Uterus (tissue), 4 donors: ENCODE results near the gene SLC25A39. TPM values are rescaled to one million over a fixed set of nuclear protein-coding genes. Genes with fewer than 3 reads are reported as not detected.
"Not testable (repeated sequence)": the region's sequence is repeated elsewhere in the genome, so short reads cannot be mapped to it uniquely, and the experiment has no call there.

Source experiments
- DNase-seq, 2 donors: peaks; one replicate each; pipeline ENCODE4 v3.0.0-alpha.2; 2019 to 2020
- H3K27ac ChIP-seq, 2 donors: fragments of 200-600 bp; sonication (generic); 1 replicate in 1 of 2; 2 replicates in 1 of 2; pipeline ENCODE4 v1.5.1; 2016 to 2018
- H3K27me3 ChIP-seq, 2 donors: fragments of 200-600 bp; sonication (generic); one replicate each; pipeline ENCODE4 v1.5.1; 2018 to 2019; ENCODE audit warnings: control low read depth in 1 of 2
- H3K36me3 ChIP-seq, 2 donors: fragments of 200-600 bp; sonication (generic); one replicate each; pipeline ENCODE4 v1.5.1; 2019; ENCODE audit warnings: control low read depth in 1 of 2
- H3K4me1 ChIP-seq, 2 donors: fragments of 200-600 bp; sonication (generic); one replicate each; pipeline ENCODE4 v1.5.1; 2018 to 2019; ENCODE audit warnings: control low read depth in 1 of 2
- H3K4me3 ChIP-seq, 2 donors: fragments of 200-600 bp; sonication (generic); 1 replicate in 1 of 2; 2 replicates in 1 of 2; pipeline ENCODE4 v1.5.1; 2018 to 2019; ENCODE audit warnings: mild to moderate bottlenecking in 1 of 2
- H3K9me3 ChIP-seq, 2 donors: fragments of 200-600 bp; sonication (generic); one replicate each; pipeline ENCODE4 v1.5.1; 2019; ENCODE audit warnings: control low read depth in 1 of 2
- CTCF ChIP-seq, 4 experiments: fragments of 200-600 bp in 2 of 4; fragments of 450-650 bp in 2 of 4; sonication (generic) in 2 of 4; IDR thresholded peaks; one replicate each; pipeline ENCODE4 v1.5.1; 2016 to 2019; ENCODE audit warnings: antibody characterized with exemption in 4 of 4, mild to moderate bottlenecking in 2 of 4, moderate library complexity in 1 of 4
- POLR2A ChIP-seq, 2 donors: fragments of 450-650 bp; IDR thresholded peaks; one replicate each; pipeline ENCODE4 v1.6.1; 2016; ENCODE audit warnings: antibody characterized with exemption in 2 of 2, mild to moderate bottlenecking in 1 of 2, moderate library complexity in 1 of 2
- intact Hi-C: fragments of 100-400 bp; cut with DNase I; formaldehyde crosslinking; loops from one replicate; pipeline ENCODE4 v1.15.1; 2023; ENCODE audit warnings: low total_unique reads
- total RNA-seq, 4 donors: library from RNA; depleted of rRNA in 3 of 4; stranded (reverse); fragments of >200 nt in 3 of 4; gene quantifications; one replicate each; pipeline versions ENCODE4 v1.1.0 to v1.2.4, GENCODE V29; 2014 to 2023
- donor health status: DM: yes; HTN: yes; CAD: no.

Gene SLC25A39
- 10 to 100 TPM; 41.9 to 77.6 (median 50.7) TPM for total RNA-seq

DNA sequence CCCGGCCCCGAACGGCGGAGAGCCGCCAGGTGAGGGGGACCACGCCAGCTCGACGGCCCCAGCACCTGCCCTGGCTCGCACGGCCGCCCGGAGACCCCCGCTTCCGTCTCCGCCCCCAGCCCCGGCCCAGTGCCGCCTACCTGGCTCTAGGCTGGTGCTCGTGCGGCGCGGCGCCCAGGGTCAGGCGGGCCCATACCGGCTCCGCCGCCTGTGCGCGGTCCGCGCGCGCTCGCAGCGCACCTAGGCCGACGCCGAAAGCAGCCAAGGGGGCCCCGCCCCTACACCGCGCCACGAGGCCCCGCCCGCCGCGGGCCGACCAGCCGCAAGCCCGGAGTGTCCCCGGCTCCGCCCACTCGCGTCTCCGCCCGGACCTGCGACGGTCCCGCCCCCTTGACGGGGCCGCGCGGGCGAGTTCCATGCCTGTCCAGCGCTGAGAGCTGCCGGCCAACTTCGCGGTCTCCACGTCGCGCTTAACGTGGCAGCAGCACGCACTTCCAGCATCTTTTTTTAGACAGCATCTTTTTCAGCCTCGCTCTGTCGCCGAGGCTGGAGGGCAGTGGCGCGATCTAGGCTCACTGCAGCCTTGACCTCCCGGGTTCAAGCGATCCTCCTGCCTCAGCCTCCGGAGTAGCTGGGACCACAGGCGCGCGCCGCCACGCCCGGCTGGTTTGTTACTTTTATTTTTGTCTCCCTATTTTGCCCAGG lies at the start of gene SLC25A39:
Gene SLC25A39, minus strand, starts transcription at position 253 of the 705 bp plus-strand sequence. CDS start 1,261 bp downstream, outside the sequence.
- peaks cover 0 to 8% of the 10 kb centered on the region in 2 donors for H3K4me1 ChIP-seq
- intact Hi-C loops: no loop called here
- peak within 1 kb of the TSS; percentile 85 to 93 for H3K4me3 ChIP-seq
- peak; percentile 91 to 96 for DNase-seq
- no peaks in the 10 kb centered on the region for H3K9me3 ChIP-seq
- H3K27ac ChIP-seq: peak within 1 kb of the TSS; percentile 92 to 95
- H3K36me3 ChIP-seq: no peaks in the 10 kb centered on the region
- no peaks in the 10 kb centered on the region for H3K27me3 ChIP-seq
- TF ChIP-seq CTCF (IDR thresholded peaks at IDR 0.05): peak in 2 of 4 experiments; percentile 15 to 59
- peak in 1 of 2 donors; percentile 82 for TF ChIP-seq POLR2A (IDR thresholded peaks at IDR 0.05)

DNA sequence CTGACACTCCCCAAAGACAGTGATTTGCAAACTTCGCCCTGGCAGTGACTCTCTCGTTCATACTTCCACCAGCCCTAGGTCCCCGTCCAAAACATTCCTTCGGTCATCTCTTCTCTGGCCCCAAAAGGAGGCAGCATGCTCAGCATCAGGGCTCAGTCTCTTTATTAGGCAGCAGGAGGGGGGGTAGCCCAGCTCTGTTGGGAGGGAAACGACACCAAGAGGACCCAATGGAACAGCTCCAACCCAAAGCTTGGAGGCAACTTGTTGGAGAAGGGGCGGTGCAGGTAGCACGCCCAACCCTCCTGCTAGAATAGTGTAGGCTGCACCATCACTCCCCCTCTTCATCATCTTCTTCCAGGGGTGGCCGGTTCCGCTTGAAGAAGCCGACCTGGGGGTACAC lies 47.4 kb upstream of the SLC25A39 start:
- DNase-seq: no peak
- no peaks in the 10 kb centered on the region for H3K27me3 ChIP-seq
- no peak for TF ChIP-seq CTCF (IDR thresholded peaks at IDR 0.05)
- TF ChIP-seq POLR2A (IDR thresholded peaks at IDR 0.05): no peak
- H3K27ac ChIP-seq: no peak overlapping the region
- H3K4me3 ChIP-seq: no peak overlapping the region
- intact Hi-C loops: no loop called here
- no peaks in the 10 kb centered on the region for H3K36me3 ChIP-seq
- no peaks in the 10 kb centered on the region for H3K9me3 ChIP-seq
- no peaks in the 10 kb centered on the region for H3K4me1 ChIP-seq

GRCh38 chr17:44369414-44370023 lies 44.9 kb upstream of the SLC25A39 start:
- DNase-seq, H3K27me3 ChIP-seq, H3K27ac ChIP-seq, intact Hi-C loops, H3K36me3 ChIP-seq, H3K4me3 ChIP-seq, H3K4me1 ChIP-seq, H3K9me3 ChIP-seq: not testable (repeated sequence)

DNA sequence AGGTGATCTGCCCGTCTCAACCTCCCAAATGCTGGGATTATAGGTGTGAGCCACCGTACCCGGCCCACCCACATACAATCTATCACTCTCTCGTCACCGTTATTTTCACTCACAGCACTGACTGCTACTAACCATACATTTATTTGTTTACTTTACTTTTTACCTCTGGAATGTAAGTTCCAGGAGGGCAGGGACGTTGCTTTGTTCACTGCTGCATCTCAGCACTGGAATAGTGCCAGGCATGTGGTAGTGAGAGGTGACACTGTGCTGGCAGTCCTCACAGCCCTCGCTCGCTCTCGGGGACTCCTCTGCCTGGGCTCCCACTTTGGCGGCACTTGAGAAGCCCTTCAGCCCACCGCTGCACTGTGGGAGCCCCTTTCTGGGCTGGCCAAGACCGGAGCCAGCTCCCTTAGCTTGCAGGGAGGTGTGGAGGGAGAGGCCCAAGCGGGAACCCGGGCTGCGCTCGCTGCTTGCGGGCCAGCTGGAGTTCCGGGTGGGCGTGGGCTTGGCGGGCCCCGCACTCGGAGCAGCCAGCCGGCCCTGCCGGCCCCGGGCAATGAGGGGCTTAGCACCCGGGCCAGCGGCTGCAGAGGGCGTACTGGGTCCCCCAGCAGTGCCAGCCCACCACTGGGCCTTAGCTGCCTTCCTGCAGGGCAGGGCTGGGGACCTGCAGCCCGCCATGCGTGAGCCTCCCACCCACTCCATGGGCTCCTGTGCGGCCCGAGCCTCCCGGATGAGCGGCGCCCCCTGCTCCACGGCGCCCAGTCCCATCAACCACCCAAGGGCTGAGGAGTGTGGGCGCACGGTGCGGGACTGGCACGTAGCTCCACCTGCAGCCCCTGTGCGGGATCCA lies 44.0 kb upstream of the SLC25A39 start:
- H3K4me1 ChIP-seq, H3K27ac ChIP-seq, DNase-seq, H3K9me3 ChIP-seq, H3K36me3 ChIP-seq, H3K27me3 ChIP-seq, intact Hi-C loops, H3K4me3 ChIP-seq: not testable (repeated sequence)

- TF ChIP-seq POLR2A (IDR thresholded peaks at IDR 0.05) (no peak), CTCF (IDR thresholded peaks at IDR 0.05) (no peak)
- DNase-seq: no peak
- Histone ChIP-seq H3K9me3 (no peaks in the 10 kb centered on the region), H3K4me3 (no peak overlapping the region), H3K36me3 (no peaks in the 10 kb centered on the region), H3K27me3 (no peaks in the 10 kb centered on the region), H3K4me1 (peaks cover 0 to 6% of the 10 kb centered on the region in 2 donors), H3K27ac (no peak overlapping the region)
- intact Hi-C loops: no loop called here
Observed at GRCh38 chr17:44367231-44367979, 42.8 kb upstream of the SLC25A39 start.

DNA sequence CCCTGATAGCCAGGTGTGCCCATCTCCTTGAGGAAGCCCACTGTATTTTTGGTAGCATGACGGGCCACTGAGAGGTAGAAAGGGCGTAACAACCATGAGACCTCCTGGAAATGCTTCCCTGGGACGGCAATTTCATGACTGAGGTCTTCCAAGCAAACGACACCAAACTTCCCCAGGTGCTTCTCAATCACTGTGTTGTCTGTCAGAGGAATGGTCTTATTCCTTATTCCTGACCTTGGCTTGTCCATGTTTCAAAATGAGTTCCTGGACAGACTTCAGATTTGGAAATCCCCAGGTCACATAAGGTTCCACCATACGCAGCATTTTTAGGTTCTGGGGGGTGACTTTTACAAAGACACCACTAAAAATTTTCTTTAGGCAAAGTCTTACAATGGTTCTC lies 40.4 kb upstream of the SLC25A39 start:
- H3K9me3 ChIP-seq, H3K27me3 ChIP-seq, H3K27ac ChIP-seq, H3K36me3 ChIP-seq, H3K4me1 ChIP-seq, intact Hi-C loops, DNase-seq, H3K4me3 ChIP-seq: not testable (repeated sequence)
